GM18499 (cell line): ENCODE measurements around the gene ASMT.
"Not testable (repeated sequence)": the region's sequence is repeated elsewhere in the genome, so short reads cannot be mapped to it uniquely, and the experiment has no call there.

Source experiments
- ATAC-seq: cut with Tn5 transposase; IDR thresholded peaks from one replicate; pipeline ENCODE4 v1.9.1; 2021; ENCODE audit warnings: moderate number of reproducible peaks; ENCODE audit not compliant: insufficient read depth, unreplicated experiment

Gene ASMT

DNA sequence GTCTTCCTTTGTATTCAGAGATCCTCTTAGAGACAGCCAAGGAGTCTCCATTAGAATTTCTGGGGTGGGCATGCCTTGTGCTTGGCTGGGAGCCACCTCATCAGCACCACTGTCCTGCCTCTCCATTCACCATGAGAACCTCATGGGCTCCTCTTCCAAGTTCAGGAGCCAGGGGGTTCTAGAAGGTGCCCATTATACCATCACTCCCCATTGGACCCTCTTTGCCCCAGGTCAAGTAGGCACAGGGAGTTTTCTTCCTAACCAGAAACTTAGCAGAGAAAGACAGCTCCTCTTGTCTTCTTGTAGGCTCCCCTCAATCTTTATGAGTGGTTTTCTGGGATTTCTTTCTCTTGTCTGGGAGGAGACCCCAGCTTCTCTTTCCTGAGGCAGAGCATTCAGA lies 31.1 kb downstream of the ASMT start:
- ATAC-seq, result no peak

DNA sequence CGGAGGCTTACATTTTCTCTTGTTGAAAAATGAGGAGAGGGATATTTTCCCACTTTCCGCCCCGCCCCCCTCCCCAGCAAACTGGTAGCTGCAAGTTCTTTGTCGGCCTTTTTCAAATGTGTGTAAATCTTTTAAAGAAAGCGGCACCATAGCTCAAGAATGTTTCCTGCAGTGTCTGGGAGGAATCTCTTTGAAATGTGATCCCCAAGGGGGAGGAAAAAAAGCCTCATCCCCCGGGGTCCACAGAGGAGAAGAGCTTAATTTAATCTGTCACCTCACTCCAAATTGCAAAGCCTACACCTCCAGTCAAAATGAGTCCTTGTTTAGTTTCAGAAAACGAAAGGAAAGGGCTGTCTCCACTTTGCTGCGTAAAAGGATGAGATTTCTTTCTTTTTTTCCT lies 34.8 kb downstream of the ASMT start:
- ATAC-seq, result no peak

GRCh38 chrX:1652011-1652811 lies 37.4 kb downstream of the ASMT start:
- ATAC-seq, result not testable (repeated sequence)

GRCh38 chrX:1656379-1656778 lies 41.5 kb downstream of the ASMT start:
- no peak for ATAC-seq

DNA sequence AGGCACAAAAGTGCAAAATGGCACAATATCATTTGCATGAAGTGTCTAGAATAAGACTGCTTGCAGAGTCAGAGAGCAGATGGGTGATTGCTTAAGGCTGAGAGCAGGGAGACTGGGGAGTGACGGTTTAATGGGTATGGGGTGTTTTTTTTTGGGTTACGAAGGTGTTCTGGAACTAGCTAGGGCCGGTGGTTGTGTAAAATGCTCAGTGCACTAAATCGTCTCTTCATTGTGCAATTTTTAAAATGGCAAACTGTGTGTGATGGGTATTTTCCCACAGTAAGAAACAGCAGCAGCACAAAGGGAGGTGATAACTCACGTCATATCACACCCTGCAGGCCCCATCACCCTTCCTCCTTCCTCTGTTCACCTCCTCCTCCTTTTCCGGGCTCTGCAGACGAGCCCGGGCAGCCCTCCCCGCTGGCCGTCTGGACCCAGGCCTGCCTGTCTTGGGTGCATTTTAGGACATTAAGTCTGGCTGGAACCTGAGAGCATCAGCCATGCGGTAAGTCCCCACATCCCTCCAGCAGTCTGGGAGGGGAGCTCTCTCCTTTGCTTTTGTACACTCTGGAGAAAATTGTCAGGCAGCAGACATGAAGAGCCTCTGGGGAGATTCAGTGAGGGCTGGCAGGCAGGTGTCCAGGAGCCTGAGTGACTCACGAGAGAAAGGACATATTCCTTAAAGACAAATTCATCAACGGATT lies 42.7 kb downstream of the ASMT start:
- no peak for ATAC-seq

GRCh38 chrX:1658071-1658491 lies 43.2 kb downstream of the ASMT start:
- no peak for ATAC-seq

GRCh38 chrX:1659664-1660461 lies 45.0 kb downstream of the ASMT start:
- ATAC-seq, result no peak

DNA sequence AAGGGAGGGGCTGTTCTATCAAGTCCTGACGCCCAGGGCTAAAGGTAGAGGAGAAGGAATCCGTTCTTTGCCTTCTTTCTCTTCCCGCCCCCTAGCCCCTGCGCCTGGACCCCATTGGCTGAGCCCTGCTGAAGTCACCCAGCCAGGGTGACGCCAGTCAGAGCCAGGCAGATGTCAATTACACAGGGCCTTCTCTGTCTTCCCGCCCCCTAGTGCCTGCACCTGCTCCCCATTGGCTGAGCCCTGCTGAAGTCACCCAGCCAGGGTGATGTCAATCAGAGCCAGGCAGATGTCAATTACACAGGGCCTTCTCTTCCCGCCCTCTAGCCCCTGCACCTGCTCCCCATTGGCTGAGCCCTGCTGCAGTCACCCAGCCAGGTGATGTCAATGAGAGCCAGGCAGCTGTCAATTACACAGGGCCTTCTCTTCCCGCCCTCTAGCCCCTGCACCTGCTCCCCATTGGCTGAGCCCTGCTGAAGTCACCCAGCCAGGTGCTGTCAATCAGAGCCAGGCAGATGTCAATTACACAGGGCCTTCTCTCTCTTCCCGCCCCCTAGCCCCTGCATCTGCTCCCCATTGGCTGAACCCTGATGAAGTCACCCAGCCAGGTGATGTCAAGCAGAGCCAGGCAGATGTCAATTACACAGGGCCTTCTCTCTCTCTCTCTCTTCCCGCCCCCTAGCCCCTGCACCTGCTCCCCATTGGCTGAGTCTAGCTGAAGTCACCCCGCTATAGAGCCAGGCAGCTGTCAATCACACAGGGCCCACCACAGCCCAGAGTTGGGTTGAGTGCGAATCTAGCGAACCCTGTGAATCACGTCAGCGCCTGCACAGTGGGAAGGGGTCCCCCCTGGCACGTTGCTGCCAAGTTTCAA lies 46.4 kb downstream of the ASMT start:
- no peak for ATAC-seq

DNA sequence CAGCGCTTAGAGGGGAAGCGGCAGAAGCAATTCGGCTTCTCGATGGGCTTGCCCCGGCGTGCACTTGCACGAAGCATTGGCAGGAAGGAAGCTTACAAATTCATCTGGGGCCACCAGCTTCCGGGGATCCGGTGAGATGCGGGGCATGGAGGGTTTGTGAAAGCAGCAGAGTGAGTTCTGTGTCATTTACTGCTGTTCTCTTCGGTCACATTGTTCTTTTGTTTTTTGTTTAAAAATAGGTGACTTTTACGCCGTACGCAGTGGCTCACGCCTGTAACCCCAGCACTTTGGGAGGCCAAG lies 47.0 kb downstream of the ASMT start:
- no peak for ATAC-seq

DNA sequence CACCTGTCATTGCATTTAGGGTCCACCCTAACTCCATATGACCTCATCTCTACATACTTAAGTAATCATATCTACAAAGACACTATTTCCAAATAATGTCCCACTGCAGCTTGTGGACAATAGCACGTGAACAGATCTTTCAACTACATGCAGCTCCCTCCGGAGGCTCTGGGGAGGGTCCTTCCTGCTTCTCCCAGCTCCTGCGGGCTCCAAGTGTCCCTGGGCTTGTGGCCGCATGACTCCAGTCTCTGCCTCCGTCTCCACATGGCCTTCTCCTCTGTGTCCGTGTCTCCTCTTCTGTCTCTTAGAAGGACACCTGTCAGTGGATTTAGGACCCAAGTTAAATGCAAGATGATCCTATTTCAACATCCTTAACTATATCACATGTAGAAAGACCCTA lies 52.7 kb downstream of the ASMT start:
- no peak for ATAC-seq

GRCh38 chrX:1673337-1673736 lies 58.5 kb downstream of the ASMT start:
- no peak for ATAC-seq

DNA sequence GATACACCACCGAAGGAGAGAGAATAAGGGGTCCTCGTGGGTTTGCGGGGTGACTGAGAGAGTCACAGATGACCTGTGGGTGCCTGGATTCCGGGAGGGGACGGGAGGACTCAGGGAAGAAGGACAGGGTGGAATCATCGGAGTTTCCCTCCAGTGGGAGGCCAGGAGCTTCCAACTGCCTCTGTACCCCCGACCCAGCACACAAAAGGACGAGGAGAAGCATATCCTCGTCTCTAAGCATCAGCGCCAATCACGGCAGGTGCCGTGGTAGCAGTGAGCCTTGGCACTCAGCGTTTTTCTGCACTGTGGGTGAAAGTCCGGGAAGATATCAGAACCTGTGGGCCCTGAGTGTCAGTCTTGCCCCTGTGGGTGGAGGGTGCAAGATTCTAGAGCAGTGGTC lies 62.0 kb downstream of the ASMT start:
- ATAC-seq, result no peak

- ATAC-seq, result no peak
Measured at GRCh38 chrX:1679238-1679637, 64.4 kb downstream of the ASMT start.

DNA sequence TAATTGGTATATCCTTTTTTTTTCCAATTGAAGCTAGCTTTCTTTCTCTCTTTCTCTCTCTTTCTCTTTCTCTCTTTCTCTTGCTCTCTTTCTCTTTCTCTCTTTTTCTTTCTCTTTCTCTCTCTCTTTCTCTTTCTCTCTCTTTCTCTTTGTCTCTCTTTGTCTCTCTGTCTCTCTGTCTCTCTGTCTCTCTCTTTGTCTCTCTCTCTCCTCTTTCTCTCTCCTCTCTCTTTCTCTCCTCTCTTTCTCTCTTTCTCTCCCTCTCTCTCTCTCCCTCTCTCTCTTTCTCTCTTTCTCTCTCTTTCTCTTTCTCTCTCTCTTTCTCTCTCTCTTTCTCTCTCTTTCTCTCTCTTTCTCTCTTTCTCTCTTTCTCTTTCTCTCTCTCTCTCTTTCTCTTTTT lies 66.6 kb downstream of the ASMT start:
- ATAC-seq, result no peak

- ATAC-seq, result not testable (repeated sequence)
Measured at GRCh38 chrX:1681856-1682255, 67.0 kb downstream of the ASMT start.

DNA sequence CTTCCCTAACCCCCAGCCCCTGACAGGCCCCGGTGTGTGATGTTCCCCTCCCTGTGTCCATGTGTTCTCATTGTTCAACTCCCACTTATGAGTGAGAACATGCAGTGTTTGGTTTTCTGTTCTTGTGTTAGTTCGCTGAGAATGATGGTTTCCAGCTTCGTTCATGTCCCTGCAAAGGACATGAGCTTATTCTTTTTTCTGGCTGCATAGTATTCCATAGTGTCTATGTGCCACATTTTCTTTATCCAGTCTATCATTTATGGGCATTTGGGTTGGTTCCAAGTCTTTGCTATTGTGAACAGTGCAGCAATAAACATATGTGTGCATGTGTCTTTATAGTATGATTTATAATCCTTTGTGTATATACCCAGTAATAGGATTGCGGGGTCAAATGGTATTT lies 67.6 kb downstream of the ASMT start:
- not testable (repeated sequence) for ATAC-seq

DNA sequence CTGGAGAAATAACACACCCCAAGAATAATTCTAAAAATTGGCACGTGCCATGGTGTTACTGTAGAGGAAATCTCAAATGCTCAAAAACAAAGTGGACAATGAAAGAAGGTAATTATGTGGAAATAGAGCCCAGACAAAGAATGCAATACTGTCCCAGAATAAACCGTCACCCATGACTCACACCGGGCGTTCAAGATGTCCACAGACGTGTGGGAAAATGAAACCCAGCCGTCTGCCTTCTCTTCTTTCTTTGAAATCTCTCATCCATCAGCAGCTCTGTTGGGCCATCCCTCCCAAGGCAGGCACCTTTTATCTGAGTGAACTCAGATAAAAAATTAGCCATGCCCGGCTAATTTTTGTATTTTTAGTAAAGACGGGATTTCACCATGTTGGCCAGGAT lies 70.0 kb downstream of the ASMT start:
- ATAC-seq, result not testable (repeated sequence)

GRCh38 chrX:1685444-1685880 lies 70.6 kb downstream of the ASMT start:
- not testable (repeated sequence) for ATAC-seq

DNA sequence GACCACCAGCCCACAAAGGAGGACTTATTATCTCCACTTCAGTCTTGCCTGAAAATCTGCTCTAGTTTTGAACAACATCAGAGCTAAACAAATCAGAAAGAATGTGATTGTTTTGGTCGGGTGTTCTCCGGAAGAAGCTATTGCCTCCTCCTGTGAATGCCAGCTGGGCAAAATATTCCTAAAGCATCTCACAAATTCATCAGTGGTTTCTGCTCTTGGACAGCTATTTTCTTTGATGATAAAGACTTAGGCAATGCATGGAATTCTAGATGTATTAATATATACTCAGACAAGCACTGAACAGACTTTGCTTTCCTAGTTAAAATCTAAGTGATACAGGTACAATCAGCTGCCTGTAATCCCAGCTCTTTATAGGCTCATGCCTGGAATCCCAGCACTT lies 71.8 kb downstream of the ASMT start:
- no peak for ATAC-seq
